HuH-7.5 (cell line): Measurements from ENCODE around the gene OR10H1.
"Not testable (repeated sequence)": the region's sequence is repeated elsewhere in the genome, so short reads cannot be mapped to it uniquely, and the experiment has no call there.

Source experiments
- DNase-seq: peaks from one replicate; pipeline ENCODE4 v3.0.0; 2011; ENCODE audit warnings: low spot score

Gene OR10H1, protein sequence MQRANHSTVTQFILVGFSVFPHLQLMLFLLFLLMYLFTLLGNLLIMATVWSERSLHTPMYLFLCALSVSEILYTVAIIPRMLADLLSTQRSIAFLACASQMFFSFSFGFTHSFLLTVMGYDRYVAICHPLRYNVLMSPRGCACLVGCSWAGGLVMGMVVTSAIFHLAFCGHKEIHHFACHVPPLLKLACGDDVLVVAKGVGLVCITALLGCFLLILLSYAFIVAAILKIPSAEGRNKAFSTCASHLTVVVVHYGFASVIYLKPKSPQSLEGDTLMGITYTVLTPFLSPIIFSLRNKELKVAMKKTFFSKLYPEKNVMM

DNA sequence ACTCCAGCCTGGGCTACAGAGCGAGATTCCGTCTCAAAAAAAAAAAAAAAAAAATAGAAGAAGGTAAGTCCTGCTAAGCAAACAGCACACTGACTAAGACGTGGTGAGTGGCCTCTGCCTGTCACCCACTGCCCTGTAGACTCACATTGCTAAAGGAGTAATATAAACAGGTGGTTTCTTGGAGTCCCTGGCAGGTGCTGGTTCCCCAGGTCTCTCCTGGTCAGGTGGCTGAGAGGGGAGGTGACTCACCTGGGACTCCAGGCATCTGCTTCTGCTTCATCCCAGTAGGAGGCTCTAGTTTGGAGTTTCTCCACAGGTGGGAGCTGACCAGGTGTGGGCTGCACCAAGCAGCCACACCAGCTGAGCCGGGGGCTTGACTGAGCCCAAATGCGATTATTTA, at the start of gene OR10H1:
Gene OR10H1, minus strand, starts transcription at position 359 of the 400 bp plus-strand sequence. CDS start 7,627 bp downstream, outside the sequence.
- no peak for DNase-seq

DNA sequence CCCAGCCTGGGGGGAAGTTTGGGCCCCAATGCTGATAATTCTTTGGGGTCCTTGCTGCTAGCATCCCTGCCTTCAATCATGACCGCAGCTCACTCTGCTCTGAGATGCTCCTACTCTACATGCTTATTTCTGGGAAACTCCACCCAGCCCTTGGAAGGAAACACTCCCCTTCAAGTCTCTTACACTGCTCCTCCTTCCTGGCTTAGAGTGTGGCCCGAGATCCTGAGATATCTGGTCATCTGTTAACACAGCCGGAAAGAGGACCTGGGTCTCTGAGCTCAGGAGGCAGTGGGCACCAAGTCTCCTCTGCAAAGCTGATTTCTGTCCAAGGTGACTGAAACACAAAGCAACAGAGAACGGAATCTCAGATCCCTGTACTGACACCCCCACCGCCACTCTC, 49.4 kb upstream of the OR10H1 start:
- DNase-seq, result no peak

DNA sequence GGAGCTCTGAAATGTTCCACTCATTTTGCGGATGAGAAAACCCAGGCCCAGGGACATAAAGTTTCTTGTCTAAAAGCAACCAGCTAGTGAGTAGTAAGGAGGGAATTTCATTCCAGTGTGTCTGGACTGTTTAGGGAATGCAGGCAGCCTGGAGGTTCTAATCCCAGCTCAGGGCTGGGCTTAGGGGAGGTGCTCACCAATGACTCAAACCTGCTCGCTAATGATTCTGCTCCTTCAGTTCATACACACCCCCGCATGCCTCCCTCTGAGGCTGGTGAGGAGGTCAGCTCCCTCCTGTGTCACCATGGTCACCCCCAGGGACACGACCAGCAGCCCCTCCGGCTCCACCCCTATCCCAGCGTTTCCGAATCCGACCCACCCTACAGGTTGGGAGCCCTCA, 47.8 kb upstream of the OR10H1 start:
- no peak for DNase-seq

DNA sequence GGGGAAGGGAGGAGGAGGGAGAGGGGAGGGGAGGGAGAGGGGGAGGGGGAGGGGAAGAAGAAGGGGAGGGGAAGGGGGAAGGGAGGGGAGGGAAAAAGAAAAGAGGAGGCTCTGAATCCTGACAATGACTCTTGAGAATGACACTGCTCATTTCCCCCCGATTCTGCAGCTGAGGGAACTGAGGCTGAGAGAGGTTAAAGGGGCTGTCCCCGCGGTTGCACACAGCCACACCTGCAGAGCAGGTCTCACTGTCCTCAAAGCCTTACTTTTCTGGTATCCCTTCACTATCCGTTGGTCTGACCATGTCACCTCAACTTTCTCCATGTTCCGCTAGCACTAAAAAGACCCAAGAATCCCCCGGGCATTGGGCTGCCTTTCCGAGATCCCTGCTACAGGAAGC, 47.0 kb upstream of the OR10H1 start:
- DNase-seq, result no peak

DNA sequence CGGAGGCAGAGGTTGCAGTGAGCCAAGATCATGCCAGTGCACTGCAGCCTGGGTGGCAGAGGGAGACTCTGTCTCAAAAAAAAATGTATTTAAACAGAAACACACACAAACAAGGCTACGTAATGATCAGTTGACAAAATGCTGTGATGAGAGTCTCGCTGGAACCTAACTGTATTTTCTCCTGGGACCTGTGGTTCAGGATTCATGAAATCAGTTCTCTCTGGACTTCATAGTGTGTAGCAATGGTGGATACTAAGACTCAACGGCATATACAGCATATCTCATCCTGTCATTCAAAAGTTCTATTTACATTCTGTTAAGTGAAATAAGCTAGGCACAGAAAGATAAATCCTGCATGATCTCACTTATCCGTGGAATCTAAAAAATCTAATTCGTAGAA, 45.1 kb upstream of the OR10H1 start:
- DNase-seq, result no peak

DNA sequence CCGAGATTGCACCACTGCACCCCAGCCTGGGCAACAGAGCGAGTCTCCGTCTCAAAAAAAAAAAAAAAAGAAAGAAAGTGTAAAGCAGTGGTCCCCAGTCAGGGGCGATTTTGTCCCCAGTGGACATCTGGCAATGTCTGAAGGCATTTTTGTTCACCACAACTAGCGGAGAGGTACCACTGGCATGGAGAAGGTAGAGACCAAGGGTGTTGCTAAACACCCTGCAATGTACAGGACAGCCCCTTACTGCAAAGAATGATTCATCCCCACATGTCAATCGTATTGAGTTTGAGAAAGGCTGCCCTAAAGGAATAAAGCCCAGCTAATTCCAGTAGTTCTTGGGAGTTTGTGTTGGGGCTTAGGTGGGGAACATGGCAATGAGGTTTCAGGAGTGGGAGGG, 43.7 kb upstream of the OR10H1 start:
- DNase-seq, result no peak

DNA sequence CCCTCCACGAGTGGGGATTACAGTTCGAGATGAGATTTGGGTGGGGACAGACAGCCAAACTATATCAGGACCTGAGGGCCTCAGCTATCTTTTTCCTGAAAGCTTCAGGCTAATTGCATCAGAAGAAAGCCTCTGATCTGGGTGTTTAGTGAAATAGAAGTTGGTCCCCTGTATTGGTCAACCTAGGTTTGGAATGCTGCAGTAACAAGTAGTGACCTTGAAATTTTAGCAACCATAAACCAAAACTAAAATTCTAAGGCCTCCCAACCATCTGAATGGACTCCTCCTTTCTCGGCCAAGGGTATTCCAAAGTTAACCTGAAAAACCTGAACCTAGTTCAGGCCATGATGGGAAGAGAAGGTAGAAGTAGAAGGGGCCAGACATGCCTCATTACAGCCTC, 34.9 kb upstream of the OR10H1 start:
- no peak for DNase-seq

DNA sequence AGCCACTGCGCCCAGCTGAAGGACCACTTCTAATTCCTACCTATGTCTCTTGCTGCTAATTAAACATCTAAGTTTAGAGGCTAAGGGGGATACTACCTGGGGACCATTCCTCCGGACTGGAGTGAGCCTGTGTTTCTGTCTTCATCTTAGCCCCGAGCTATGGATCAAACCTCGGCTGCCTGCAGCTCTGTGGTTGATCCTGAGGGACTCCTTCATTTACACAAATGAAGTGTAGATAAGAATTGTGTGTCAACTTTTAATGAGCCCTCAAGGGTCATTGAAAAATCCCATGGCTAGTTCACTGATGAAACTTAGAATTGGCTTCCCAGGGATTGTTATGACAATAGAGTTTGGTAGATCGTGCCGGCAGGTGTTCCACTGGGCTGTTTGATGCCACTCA, 31.5 kb upstream of the OR10H1 start:
- no peak for DNase-seq

DNA sequence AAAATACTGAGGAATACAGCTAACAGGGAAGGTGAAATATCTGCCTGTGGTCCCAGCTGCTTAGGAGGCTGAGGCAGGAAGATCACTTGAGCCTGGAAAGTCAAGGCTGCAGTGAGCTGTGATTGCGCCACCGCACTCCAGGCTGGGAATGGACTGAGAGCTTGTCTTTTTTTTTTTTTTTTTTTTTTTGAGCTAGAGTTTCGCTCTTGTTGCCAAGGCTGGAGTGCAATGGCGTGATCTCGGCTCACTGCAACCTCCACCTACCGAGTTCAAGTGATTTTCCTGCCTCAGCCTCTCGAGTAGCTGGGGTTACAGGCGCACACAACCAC, 28.4 kb upstream of the OR10H1 start:
- not testable (repeated sequence) for DNase-seq

DNA sequence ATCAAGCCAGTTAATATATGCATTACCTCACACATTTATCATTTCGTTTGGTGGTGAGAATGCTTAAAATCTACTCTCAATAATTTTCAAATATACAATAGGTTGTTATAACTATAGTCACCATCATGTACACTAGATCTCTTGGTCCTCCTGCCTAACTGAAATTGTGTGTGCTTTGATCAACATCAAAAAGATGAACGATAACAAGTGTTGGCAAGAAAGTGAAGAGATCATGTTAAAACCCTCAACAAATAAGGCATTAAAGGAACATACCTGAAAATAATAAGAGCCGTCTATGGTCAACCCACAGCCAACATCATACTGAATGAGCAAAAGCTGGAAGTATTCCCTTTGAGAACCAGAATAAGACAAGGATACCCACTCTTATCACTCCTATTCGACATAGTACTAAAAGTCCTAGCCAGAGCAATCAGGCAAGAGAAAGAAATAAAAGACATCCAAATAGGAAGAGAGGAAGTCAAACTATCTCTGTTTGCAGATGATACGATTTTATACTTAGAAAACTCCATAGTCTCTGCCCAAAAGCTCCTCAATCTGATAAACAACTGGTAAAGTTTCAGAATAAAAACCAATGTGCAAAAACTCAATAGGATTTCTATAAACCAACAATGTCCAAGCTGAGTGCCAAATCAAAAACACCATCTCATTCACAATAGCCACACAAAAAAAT, 27.9 kb upstream of the OR10H1 start:
- DNase-seq, result no peak

DNA sequence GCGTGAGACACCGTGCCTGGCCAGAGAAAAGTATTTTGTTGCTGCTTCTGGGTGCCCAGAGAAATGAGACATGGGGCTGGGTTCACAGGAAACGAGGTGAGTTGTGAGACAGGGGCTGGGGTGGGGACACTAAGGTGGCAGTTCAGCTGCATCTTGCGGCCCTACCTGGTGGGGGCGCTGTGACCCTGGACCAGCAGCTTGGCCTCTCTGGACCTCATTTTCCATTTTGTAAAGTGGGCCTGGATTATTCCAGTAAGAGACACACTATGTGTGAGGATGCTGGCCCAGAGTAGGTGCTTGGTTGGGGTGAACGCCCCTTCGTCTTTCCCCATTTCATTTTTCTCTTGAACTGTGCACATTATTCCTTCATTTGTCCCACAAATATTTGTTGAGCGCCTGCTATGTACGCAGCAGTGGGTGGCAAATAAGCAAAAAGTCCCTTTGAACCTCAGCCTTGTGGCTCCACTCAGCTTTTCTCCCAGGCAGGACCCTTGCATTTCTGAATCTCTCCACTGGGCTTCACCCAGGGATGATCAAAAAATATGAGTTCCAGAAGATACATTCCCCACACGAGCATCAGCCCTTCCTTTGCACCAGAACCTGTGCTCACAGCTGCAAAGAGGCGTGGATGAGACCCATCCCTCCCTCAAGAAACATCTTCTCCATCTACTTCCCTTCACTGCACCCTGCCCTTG, 26.6 kb upstream of the OR10H1 start:
- DNase-seq, result no peak

DNA sequence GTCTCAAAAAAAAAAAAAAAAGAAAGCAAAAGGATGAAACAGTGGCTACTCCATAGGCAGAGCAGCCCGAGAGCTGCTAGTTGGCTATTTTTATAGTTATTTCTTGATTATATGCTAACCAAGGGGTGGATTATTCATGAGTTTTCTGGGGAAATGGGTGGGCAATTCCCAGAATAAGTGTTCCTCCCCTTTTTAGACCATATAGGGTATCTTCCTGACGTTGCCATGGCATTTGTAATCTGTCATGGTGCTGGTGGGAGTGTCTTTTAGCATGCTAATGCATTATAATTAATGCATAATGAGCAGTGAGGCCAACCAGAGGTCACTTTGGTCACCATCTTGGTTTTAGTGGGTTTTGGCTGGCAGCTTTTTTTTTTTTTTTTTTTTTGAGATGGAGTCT, 25.4 kb upstream of the OR10H1 start:
- no peak for DNase-seq

DNA sequence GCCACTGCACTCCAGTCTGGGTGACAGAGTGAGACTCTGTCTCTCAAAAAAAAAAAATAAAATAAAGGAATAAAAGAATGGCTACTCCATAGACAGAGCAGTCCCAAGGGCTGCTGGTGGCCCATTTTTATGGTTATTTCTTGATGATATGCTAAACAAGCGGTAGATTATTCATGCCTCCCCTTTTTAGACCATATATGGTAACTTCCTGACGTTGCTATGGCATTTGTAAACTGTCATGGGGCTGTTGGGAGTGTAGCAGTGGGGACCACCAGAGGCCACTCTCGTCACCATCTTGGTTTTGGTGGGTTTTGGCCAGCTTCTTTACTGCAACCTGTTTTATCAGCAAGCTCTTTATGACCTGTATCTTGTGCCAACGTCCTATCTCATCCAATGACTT, 24.4 kb upstream of the OR10H1 start:
- DNase-seq, result not testable (repeated sequence)

DNA sequence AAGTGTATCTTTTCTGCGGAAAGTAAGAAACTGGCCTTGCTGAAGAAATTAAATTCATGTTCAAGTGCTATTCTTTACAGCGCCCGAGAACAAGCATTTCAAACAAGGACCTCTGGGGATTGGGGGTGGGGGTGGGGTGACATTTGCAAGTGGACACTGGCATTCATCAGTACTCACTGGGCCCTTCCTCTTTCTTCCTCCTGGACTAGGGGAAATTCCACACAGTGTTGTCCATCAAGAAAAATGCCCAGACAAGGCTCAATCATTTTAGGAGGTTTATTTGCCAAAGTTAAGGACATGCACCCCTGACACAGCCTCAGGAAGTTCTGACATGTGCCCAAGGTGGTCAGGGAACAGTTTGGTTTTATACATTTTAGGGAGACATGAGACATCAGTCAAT, 22.9 kb upstream of the OR10H1 start:
- no peak for DNase-seq

DNA sequence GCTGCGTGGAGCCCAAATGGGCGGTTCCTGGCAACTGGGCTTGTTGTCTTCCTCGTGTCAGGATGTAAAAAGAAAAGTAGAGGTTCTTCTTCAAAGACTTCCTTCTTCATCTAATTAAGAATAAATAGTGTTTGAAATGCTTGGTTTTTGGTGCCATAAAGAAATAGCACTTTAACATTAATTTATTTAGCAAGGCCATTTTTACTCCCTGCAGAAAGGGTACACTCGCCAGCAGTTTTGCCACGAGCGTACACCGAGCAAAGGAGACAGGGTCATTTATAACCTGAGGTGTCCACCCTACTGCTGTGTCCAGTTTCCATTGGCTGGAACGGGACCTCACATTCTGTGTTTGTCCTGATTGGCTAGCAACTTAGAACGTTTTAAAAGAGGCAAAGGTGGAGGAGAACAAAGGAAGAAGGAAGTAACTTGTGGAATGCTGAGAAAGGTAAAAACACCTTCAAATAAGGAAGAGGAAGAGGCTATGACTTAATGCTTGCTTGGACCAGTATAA, 21.8 kb upstream of the OR10H1 start:
- no peak for DNase-seq

DNA sequence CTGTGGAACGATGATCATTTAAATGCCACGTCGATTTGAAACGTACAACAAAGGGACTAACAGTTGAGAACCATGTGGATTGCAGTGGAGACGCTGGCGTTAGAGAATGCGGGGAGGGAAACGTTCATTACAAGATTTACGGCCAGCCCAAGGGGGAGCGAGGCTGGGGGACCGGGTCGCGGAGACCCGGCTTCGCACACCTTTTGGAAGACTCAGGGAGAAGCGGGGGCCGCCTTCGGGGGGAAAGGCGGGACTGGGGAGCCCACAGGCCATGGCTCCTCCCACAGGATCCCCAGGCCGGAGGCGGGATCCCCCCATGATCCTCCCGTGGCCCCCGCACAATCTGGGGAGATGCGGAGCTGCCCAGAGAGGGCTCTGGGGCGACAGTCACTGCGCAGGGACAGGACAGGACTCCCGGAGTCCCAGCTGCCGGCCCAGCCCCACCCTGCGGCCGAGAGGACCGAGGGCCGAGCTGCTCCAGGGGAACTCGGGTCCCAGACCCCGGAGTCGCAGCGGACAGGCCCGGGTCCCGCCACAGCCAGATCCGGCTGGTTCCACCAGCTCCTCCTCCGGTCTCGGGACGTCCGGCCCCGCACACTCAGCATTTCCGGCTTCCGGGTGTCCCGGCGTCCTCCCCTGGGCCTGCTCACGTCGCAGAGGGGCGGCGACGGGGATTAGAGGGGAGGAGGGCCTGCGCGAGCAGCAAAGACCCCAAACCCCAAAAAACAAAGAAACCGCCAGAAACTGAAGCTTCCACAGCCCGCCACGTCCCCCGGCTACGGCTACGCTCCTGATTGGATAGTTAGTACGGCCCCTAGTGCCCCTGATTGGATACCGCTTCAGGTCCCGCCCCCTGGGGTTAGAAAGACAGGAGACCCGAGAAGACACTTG, 21.1 kb upstream of the OR10H1 start:
- DNase-seq, result peak; percentile 86

DNA sequence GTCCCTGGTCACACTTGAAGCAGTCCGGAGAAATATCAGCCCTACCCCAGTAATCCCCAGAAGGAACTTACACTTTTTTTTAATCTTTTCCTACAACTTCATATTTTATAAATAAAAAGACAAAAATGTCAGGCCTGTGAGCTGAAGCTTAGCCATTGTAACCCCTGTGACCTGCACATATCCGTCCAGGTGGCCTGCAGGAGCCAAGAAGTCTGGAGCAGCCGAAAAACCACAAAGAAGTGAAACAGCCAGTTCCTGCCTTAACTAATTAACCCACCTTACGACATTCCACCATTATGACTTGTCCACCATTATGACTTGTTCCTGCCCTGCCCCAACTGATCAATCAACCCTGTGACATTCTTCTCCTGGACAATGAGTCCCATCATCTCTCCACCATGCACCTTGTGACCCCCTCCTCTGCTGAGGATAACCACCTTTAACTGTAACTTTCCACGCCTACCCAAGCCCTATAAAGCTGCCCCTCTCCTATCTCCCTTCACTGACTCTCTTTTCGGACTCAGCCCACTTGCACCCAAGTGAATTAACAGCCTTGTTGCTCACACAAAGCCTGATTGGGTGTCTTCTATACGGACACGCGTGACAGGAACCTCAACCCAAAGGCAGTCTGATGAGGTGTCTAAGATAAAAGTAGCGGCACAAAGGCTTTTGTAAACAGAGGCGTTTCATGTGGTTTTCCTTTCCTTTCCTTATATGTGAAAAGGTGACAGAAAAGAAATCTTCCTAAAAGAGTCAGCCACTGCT, 20.3 kb upstream of the OR10H1 start:
- not testable (repeated sequence) for DNase-seq

DNA sequence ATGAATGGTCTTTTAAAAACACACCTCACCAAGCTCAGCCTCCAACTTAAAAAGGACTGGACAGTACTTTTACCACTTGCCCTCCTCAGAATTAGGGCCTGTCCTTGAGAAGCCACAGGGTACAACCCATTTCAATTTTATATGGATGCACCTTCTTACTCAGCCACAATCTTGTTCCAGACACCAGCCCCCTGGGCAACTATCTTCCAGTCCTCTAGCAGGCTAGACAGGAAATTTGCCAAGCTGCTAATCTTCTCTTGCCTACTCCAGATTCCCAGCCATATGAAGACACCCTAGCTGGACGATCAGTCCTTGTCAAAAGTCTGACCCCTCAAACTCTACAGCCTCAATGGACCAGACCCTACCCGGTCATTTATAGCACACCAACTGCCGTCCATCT, 18.8 kb upstream of the OR10H1 start:
- DNase-seq, result not testable (repeated sequence)

DNA sequence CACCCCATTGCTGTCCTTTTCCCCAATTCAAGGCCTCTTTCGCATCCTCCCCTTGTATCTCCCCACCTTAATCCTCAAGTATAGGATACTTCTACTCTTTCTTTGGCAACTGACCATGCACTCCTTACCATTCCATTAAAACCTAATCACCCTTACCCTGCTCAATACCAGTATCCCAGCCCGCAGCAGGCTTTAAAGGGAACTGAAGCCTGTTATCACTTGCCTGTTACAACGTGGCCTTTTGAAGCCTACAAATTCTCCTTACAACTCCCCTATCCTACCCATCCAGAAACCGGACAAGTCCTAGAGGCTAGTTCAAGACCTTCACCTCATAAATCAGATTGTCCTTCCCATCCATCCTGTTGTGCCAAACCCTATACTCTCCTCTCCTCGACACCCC, 16.2 kb upstream of the OR10H1 start:
- no peak for DNase-seq

DNA sequence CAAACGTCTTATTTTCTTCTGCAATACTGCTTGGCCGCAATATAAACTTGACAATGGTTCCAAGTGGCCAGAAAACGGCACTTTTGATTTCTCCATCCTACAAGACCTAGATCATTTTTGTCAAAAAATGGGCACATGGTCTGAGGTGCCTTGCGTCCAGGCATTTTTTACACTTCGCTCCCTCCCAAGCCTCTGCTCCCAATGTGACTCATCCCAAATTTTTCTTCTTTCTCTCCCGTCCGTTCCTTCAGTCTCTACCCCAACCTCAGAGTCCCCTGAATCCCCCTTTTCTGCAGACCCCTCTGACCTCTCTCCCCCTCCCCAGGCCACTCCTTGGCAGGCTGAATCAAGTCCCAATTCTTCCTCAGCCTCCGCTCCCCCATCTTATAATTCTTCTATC, 14.3 kb upstream of the OR10H1 start:
- DNase-seq, result no peak

DNA sequence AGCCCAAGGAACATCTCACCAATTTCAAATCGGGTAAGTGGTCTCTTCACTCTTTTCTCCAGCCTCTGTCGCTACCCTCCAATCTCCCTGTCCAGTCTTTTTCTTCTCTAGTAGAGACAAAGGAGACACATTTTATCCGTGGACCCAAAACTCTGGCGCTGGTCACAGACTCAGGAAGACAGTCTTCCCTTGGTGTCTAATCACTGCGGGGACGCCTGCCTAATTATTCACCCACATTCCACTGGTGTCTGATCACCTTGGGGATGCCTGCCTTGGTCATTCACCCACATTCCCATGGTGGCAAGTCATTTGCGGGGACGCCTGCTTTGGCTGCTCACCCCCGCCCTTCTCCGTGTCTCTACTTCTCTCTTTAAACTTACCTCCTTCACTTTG, 13.8 kb upstream of the OR10H1 start:
- DNase-seq, result no peak
